ENCODE results near the gene SORCS2. TPM values are rescaled to one million over a fixed set of nuclear protein-coding genes. Genes with fewer than 3 reads are reported as not detected.

SORCS2 gene
- total and polyA plus RNA-seq, 2 of the 8 experiments (the other 6 are each of a cell fraction or from before 2014, with no cell fraction given), result 0.36 to 1.8 TPM

DNA sequence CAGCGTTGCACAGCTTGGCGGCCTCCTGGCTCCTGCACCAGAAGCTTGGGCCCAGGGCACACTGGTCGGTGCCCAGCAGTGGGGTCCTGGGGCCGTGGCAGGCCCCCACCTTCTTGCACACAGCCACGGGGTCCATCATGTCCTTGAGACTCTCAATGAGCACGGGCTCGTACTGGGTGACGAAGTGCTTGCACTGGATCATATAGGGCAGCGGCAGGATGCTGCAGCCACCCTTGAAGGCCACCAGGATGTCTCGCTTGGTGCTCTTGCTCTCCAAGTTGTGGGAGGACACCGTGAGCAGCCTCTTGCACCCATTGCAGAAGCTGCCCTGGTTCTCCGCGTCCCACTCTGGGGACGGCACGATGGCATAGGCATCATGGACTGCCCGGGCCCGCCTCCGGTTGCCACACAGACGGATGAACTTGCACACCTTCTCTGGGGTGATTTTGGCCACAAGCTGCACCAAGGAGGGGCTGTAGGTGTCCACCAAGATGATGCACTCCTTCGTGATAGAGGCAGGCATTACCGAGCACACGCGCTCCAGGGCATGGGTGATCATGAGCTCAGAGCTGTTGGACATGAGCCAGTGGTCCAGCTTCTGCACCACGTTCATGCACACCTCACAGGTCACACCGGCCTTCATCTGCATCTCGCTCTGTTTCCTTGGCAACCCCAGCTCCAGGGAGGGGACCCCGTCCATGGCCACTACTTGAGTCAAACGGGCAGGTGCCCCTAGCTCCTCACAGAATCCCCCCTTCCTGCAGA is 241.2 kb downstream of the SORCS2 start:
- ChIA-PET POLR2A (ENCODE audit: partially characterized antibody) (no interaction called here), CTCF (ENCODE audit: partially characterized antibody) (interaction anchor here (1.0 to 1.6 kb wide), 3 partner anchors 10 to 28 kb away, joined by 4 to 7 read pairs (median 5); no protein-coding TSS in a partner anchor)
- H3K9me3 ChIP-seq (ENCODE audit: insufficient read depth in 2 of 2, low read depth in 1 of 2, low read length in 1 of 2), result no peaks in the 10 kb centered on the region
- H2BK5ac ChIP-seq (ENCODE audit: low read depth, low read length), result no peak overlapping the region
- H2AK5ac ChIP-seq (ENCODE audit: low read depth, low read length), result peak overlapping the region; percentile 48; the same call in 1 of the 2 replicates
- H2BK120ac ChIP-seq (replicated peaks; ENCODE audit: low read depth, low read length), result no peak overlapping the region
- DNase-seq (ENCODE audit: low read depth in 1 of 2, low spot score in 2 of 2) (no peak), FAIRE-seq (no peak)
- no peak overlapping the region for H3K23ac ChIP-seq (ENCODE audit: insufficient read length)
- H3K18ac ChIP-seq (ENCODE audit: extremely low read depth, low read length), result no peak overlapping the region
- no peak overlapping the region for H3K4me2 ChIP-seq (ENCODE audit: insufficient read depth in 1 of 2, low read depth in 2 of 2, low read length in 2 of 2)
- 89% methylated on average over 28 of the region's 28 CpGs; no CpG with 5 or more reads in 1 of the 2 experiments for WGBS, 2 experiments (ENCODE audit: extremely low coverage in 1 of 2, insufficient coverage in 1 of 2, insufficient read length in 1 of 2, insufficient replicate concordance in 2 of 2, low coverage in 1 of 2, low lambda C conversion rate in 2 of 2, missing lambda C conversion rate in 1 of 2)
- no peaks in the 10 kb centered on the region for H3K23me2 ChIP-seq (ENCODE audit: low read depth, low read length)
- no peak overlapping the region for H3K4ac ChIP-seq (replicated peaks; ENCODE audit: insufficient read length, low read depth, low read length)
- no peaks in the 10 kb centered on the region for H3K79me1 ChIP-seq (ENCODE audit: low read depth, low read length)
- H2AFZ ChIP-seq (ENCODE audit: low read length), result no peak overlapping the region
- H3K4me3 ChIP-seq (ENCODE audit: extremely low read depth in 1 of 4, insufficient read depth in 2 of 4, low read depth in 3 of 4, low read length in 4 of 4), result no peak overlapping the region
- no peaks in the 10 kb centered on the region for H3K27me3 ChIP-seq (replicated peaks in 1 of 4; ENCODE audit: control insufficient read depth in 3 of 4, extremely low read depth in 1 of 4, insufficient read depth in 3 of 4, low read length in 3 of 4)
- no peak overlapping the region for H4K5ac ChIP-seq (ENCODE audit: insufficient read length, low read depth, low read length)
- H4K20me1 ChIP-seq (replicated peaks in 1 of 2; ENCODE audit: control insufficient read depth in 1 of 2, insufficient read depth in 2 of 2, low read length in 2 of 2), result no peaks in the 10 kb centered on the region
- 0 out of 2 replicates have a peak overlapping the region, but pooled peaks have one; percentile 88 for H2BK15ac ChIP-seq (ENCODE audit: low read length)
- 0 out of 2 replicates have a peak overlapping the region, but pooled peaks have one; percentile 27 for H2BK12ac ChIP-seq (ENCODE audit: low read depth, low read length)
- H3K4me1 ChIP-seq (replicated peaks in 1 of 4; ENCODE audit: control insufficient read depth in 3 of 4, insufficient read depth in 4 of 4, low read length in 3 of 4), result peaks cover 0 to 17% (median 7%) of the 10 kb centered on the region in 4 experiments; a peak in 4 of 7 replicates
- H3K9ac ChIP-seq (replicated peaks in 1 of 4; ENCODE audit: extremely low read depth in 1 of 4, low read depth in 3 of 4, low read length in 3 of 4), result no peak overlapping the region
- no peak overlapping the region for H2BK20ac ChIP-seq (ENCODE audit: low read length)
- no peak overlapping the region for H3K27ac ChIP-seq (ENCODE audit: low read depth, low read length)
- H3K56ac ChIP-seq (replicated peaks; ENCODE audit: insufficient read length, low read depth, low read length), result no peak overlapping the region
- H4K8ac ChIP-seq (ENCODE audit: extremely low read depth, insufficient read depth, low read length), result no peak overlapping the region
- no peak overlapping the region for H4K91ac ChIP-seq (replicated peaks; ENCODE audit: insufficient read length, low read length)
- H3K14ac ChIP-seq (ENCODE audit: insufficient read length), result no peak overlapping the region
- no peaks in the 10 kb centered on the region for H3K36me3 ChIP-seq (ENCODE audit: control insufficient read depth in 2 of 4, insufficient read depth in 4 of 4, low read length in 3 of 4)
- H3K79me2 ChIP-seq (ENCODE audit: control insufficient read depth in 1 of 2, insufficient read depth in 2 of 2, low read length in 2 of 2), result no peaks in the 10 kb centered on the region
- TF ChIP-seq CBX5 (IDR thresholded peaks at IDR 0.05; ENCODE audit: low read depth, low read length) (no peak), BCL11A (IDR thresholded peaks at IDR 0.05; ENCODE audit: low read depth in 2 of 2, low read length in 2 of 2) (no peak), GTF2F1 (IDR thresholded peaks at IDR 0.05; ENCODE audit: borderline replicate concordance, low read depth, low read length) (no peak), SIN3A (conservative IDR thresholded peaks at IDR 0.05 in 1 of 2, IDR thresholded peaks at IDR 0.05 in 1 of 2; ENCODE audit: low read depth in 1 of 2, low read length in 2 of 2) (no peak), TEAD4 (IDR thresholded peaks at IDR 0.05; ENCODE audit: low read depth, low read length) (no peak), SIRT6 (IDR thresholded peaks at IDR 0.05; ENCODE audit: low read length) (no peak), BRCA1 (IDR thresholded peaks at IDR 0.05; ENCODE audit: low read depth, low read length) (no peak), NRF1 (IDR thresholded peaks at IDR 0.05; ENCODE audit: low read depth, low read length) (no peak), RFX5 (IDR thresholded peaks at IDR 0.05; ENCODE audit: borderline replicate concordance, low read depth, low read length) (no peak), RBBP5 (IDR thresholded peaks at IDR 0.05; ENCODE audit: borderline replicate concordance, low read depth, low read length) (no peak), EP300 (IDR thresholded peaks at IDR 0.05; ENCODE audit: borderline replicate concordance in 1 of 2, low read depth in 2 of 2, low read length in 2 of 2) (no peak)
- TF ChIP-seq, protein P1, sequence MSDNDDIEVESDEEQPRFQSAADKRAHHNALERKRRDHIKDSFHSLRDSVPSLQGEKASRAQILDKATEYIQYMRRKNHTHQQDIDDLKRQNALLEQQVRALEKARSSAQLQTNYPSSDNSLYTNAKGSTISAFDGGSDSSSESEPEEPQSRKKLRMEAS (IDR thresholded peaks at IDR 0.05), result no peak
